ENCODE results near the gene CACNA1C.

CACNA1C gene

GRCh38 chr12:2662524-2662923, 609.7 kb downstream of the CACNA1C start:
- no peak for DNase-seq (ENCODE audit: low read depth, low spot score)

GRCh38 chr12:2664721-2665577, 612.2 kb downstream of the CACNA1C start:
- no peak for DNase-seq (ENCODE audit: low read depth, low spot score)

GRCh38 chr12:2666411-2666810, 613.6 kb downstream of the CACNA1C start:
- DNase-seq (ENCODE audit: low read depth, low spot score) = no peak

- no peak for DNase-seq (ENCODE audit: low read depth, low spot score)
These were observed 614.1 kb downstream of the CACNA1C start for GRCh38 chr12:2666846-2667245.

GRCh38 chr12:2667716-2668440, 615.1 kb downstream of the CACNA1C start:
- DNase-seq (ENCODE audit: low read depth, low spot score) = no peak

GRCh38 chr12:2668816-2669215, 616.0 kb downstream of the CACNA1C start:
- no peak for DNase-seq (ENCODE audit: low read depth, low spot score)

- no peak for DNase-seq (ENCODE audit: low read depth, low spot score)
These were observed 616.8 kb downstream of the CACNA1C start for GRCh38 chr12:2669560-2669959.

GRCh38 chr12:2672863-2673262, 620.1 kb downstream of the CACNA1C start:
- DNase-seq (ENCODE audit: low read depth, low spot score) = no peak

- no peak for DNase-seq (ENCODE audit: low read depth, low spot score)
These were observed 621.4 kb downstream of the CACNA1C start for GRCh38 chr12:2673966-2674810.

- no peak for DNase-seq (ENCODE audit: low read depth, low spot score)
These were observed 623.0 kb downstream of the CACNA1C start for GRCh38 chr12:2675776-2676175.

- no peak for DNase-seq (ENCODE audit: low read depth, low spot score)
These were observed 624.5 kb downstream of the CACNA1C start for GRCh38 chr12:2677142-2677880.

- DNase-seq (ENCODE audit: low read depth, low spot score) = no peak
These were observed 625.6 kb downstream of the CACNA1C start for GRCh38 chr12:2678426-2678825.

- DNase-seq (ENCODE audit: low read depth, low spot score) = no peak
These were observed 626.5 kb downstream of the CACNA1C start for GRCh38 chr12:2679068-2679815.

- DNase-seq (ENCODE audit: low read depth, low spot score) = no peak
These were observed 627.3 kb downstream of the CACNA1C start for GRCh38 chr12:2679816-2680675.

- no peak for DNase-seq (ENCODE audit: low read depth, low spot score)
These were observed 627.9 kb downstream of the CACNA1C start for GRCh38 chr12:2680676-2681039.

GRCh38 chr12:2681450-2682205, 628.8 kb downstream of the CACNA1C start:
- DNase-seq (ENCODE audit: low read depth, low spot score) = no peak

GRCh38 chr12:2682296-2683251, 629.8 kb downstream of the CACNA1C start:
- peak; percentile 9 for DNase-seq (ENCODE audit: low read depth, low spot score)

Measured in smooth muscle cell of the brain vasculature (primary cell).